Measurements from ENCODE around the gene KCNG3.

GRCh38 chr2:42443718-42444399 is 49.9 kb downstream of the KCNG3 start:
- TF ChIP-seq CTCF (IDR thresholded peaks at IDR 0.05 in 8 of 11, conservative IDR thresholded peaks at IDR 0.05 in 3 of 11) (no peak), POLR2A (IDR thresholded peaks at IDR 0.05) (no peak), POLR2AphosphoS5 (IDR thresholded peaks at IDR 0.05) (no peak)

Data from spleen (tissue), 7 donors.